GM12865 (cell line): ENCODE results near the gene TRIM10.

ENCODE experiments used
- DNase-seq: peaks from one replicate; pipeline ENCODE4 v3.0.0; 2010; ENCODE audit warnings: low read depth
- H3K4me3 ChIP-seq: 2 replicates; pipeline ENCODE4 v1.5.1; 2011; ENCODE audit warnings: mild to moderate bottlenecking, low read depth, low read length, control low read depth
- TF ChIP-seq, protein P1 (sequence below): IDR thresholded peaks from 2 replicates; pipeline ENCODE4 v1.5.1; 2011; ENCODE audit warnings: low read length, control low read depth, low read depth, inconsistent platforms; ENCODE audit not compliant: insufficient read depth; ENCODE audit errors: missing control alignments

Gene TRIM10, protein sequence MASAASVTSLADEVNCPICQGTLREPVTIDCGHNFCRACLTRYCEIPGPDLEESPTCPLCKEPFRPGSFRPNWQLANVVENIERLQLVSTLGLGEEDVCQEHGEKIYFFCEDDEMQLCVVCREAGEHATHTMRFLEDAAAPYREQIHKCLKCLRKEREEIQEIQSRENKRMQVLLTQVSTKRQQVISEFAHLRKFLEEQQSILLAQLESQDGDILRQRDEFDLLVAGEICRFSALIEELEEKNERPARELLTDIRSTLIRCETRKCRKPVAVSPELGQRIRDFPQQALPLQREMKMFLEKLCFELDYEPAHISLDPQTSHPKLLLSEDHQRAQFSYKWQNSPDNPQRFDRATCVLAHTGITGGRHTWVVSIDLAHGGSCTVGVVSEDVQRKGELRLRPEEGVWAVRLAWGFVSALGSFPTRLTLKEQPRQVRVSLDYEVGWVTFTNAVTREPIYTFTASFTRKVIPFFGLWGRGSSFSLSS

GRCh38 chr6:30160785-30161531 is at the start of gene TRIM10:
TSS of gene TRIM10 (minus strand) at chr6:30161211. CDS start at chr6:30160858, 353 bp downstream.
- no peak for DNase-seq
- TF ChIP-seq, protein P1, sequence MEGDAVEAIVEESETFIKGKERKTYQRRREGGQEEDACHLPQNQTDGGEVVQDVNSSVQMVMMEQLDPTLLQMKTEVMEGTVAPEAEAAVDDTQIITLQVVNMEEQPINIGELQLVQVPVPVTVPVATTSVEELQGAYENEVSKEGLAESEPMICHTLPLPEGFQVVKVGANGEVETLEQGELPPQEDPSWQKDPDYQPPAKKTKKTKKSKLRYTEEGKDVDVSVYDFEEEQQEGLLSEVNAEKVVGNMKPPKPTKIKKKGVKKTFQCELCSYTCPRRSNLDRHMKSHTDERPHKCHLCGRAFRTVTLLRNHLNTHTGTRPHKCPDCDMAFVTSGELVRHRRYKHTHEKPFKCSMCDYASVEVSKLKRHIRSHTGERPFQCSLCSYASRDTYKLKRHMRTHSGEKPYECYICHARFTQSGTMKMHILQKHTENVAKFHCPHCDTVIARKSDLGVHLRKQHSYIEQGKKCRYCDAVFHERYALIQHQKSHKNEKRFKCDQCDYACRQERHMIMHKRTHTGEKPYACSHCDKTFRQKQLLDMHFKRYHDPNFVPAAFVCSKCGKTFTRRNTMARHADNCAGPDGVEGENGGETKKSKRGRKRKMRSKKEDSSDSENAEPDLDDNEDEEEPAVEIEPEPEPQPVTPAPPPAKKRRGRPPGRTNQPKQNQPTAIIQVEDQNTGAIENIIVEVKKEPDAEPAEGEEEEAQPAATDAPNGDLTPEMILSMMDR, result no peak
- no peak within 1 kb of the TSS for H3K4me3 ChIP-seq

DNA sequence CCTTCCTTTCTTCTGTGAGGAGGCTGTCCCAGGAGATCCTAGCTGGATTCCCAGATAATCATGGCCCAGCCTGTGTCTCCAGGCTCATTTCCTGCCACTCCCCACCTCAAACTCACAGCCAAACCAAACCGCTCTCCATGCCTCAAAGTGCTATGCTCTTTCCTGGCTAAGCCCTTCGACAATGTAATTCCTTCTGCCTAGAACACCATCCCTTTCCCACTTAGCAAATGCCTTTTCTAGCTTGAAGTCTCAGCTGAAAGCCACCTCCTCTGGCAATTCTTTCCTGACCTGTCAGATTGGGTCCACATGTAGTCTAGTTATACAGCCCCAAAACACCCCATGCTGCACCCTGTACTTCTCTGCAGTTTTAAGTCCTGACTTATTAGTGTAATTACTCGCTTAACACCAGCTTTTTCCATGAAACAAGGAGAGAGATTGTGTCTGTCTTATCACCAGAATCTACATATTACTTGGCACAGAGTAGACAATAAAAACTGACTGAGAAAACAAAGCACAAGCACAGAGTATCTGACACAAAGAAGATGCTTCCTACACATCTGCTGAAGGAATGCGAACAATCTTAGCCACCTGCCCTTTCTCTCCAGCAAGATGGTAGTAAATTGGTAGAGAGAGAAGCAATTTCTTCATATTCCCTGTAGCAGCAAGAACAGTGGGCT is 46.7 kb upstream of the TRIM10 start:
- TF ChIP-seq, protein P1, result no peak
- H3K4me3 ChIP-seq, result no peak overlapping the region
- no peak for DNase-seq

GRCh38 chr6:30206799-30207618 is 46.0 kb upstream of the TRIM10 start:
- DNase-seq, result no peak
- TF ChIP-seq, protein P1, result no peak
- H3K4me3 ChIP-seq, result no peak overlapping the region

DNA sequence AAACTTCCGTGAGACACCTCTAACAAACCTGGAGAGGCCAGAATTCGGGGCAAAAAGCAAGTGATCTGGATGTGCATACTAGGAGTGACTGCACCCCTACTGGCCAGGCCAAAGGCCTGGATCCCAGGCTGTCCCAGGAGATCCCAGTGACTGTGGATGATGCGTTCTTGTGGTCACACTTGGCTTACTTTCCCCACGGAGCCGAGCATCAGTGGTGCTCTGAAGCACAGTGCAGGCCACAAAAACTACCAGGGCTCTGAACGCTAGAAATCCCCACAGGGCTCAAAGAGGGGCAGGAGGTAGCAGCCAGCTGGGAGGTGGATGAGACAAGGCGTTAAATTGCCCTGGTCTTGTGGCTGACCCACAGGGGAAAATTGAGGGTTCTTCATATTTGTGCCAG is 45.1 kb upstream of the TRIM10 start:
- no peak overlapping the region for H3K4me3 ChIP-seq
- TF ChIP-seq, protein P1, result no peak
- peak; percentile 30 for DNase-seq

DNA sequence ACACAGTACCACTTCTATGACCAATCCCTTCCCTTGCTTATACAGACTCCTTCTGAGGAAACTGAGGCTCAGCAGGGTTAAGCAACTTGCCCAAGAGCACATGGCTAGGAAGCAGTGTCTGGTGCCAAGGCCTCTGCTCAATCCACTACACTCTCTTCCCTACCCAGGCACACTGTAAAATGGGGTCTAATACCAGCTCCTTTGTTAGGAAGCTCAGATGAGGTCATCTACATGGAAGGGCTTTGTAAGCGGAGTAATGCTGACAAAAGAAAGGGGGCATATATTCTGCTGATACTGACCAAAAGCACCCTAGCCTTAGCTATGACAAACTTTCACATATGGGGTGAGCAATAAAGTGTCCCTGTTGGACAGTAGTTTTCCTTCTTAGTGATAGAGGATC is 43.1 kb upstream of the TRIM10 start:
- TF ChIP-seq, protein P1, result no peak
- no peak overlapping the region for H3K4me3 ChIP-seq
- no peak for DNase-seq

DNA sequence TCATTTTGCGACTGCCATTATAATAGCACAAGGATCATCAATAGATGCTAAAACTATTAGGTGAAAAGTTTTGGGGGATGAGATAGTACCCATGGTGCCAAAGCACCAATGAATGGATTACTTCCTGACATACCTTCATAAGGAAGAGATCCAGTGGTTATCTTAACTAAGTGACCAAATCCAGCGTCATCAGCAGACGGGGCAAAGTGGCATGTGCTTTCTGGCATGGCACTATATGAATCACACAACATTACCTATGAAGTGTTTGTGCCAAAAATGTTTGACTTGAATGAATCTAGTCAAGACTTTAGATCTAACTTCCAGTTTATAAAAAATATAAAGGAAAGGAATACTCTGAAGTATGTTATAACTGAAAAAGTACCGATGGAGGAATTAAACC is 41.4 kb upstream of the TRIM10 start:
- no peak for DNase-seq
- TF ChIP-seq, protein P1, result no peak
- H3K4me3 ChIP-seq, result no peak overlapping the region
